NCI-H1694 treated with DMSO at 0.1 percent for 48 hours (cell line): ENCODE data around the gene SLC33A1.

ENCODE experiments used
- DNase-seq: peaks from one replicate; lab custom pipeline; 2025; lab: John Stamatoyannopoulos, UW

Gene SLC33A1

GRCh38 chr3:155790272-155790925 lies 63.8 kb downstream of the SLC33A1 start:
- no peak for DNase-seq

- no peak for DNase-seq
Observed at GRCh38 chr3:155785662-155786295, 68.4 kb downstream of the SLC33A1 start.

- no peak for DNase-seq
Observed at GRCh38 chr3:155782390-155782953, 71.8 kb downstream of the SLC33A1 start.

GRCh38 chr3:155780291-155780690 lies 73.9 kb downstream of the SLC33A1 start:
- DNase-seq = no peak

GRCh38 chr3:155778462-155778861 lies 75.8 kb downstream of the SLC33A1 start:
- no peak for DNase-seq

GRCh38 chr3:155772801-155773200 lies 81.4 kb downstream of the SLC33A1 start:
- DNase-seq = no peak

GRCh38 chr3:155771126-155771525 lies 83.1 kb downstream of the SLC33A1 start:
- no peak for DNase-seq
